Natural killer cell treated with Interleukin-12 subunit alpha and Interleukin-12 subunit beta and Interleukin-15 and Interleukin-18, amount 100 ng/mL, for 72 hours (primary cell): ENCODE data around the gene MEIS2. TPM values are rescaled to one million over a fixed set of nuclear protein-coding genes. Genes with fewer than 3 reads are reported as not detected.

Experiments used
- ATAC-seq, 2 donors: fragments of 150-1000 bp; cut with Tn5 transposase in 1 of 2; sonication (Bioruptor Pico), chemical (Tn5 transposase) in 1 of 2; 2 replicates each; pipeline ENCODE4 v1.10.0; 2021
- DNase-seq: peaks from one replicate; pipeline ENCODE4 v3.0.0; 2022; ENCODE audit warnings: low spot score
- H3K27ac Mint-ChIP-seq, 2 donors: 1 replicate in 1 of 2; 2 replicates in 1 of 2; pipeline ENCODE4 v1.8.0; 2022; ENCODE audit warnings: mixed read lengths in 2 of 2, mild to moderate bottlenecking in 1 of 2, moderate library complexity in 1 of 2
- H3K27me3 Mint-ChIP-seq, 2 donors: 1 replicate in 1 of 2; 2 replicates in 1 of 2; pipeline ENCODE4 v1.8.0; 2022; ENCODE audit warnings: mixed read lengths in 2 of 2
- H3K36me3 Mint-ChIP-seq: one replicate; pipeline ENCODE4 v1.8.0; 2022; ENCODE audit warnings: mixed read lengths
- H3K4me1 Mint-ChIP-seq, 2 donors: 1 replicate in 1 of 2; 2 replicates in 1 of 2; pipeline ENCODE4 v1.8.0; 2022; ENCODE audit warnings: low read depth in 2 of 2, mixed read lengths in 2 of 2, mild to moderate bottlenecking in 1 of 2
- H3K4me3 Mint-ChIP-seq: one replicate; pipeline ENCODE4 v1.8.0; 2022; ENCODE audit warnings: mixed read lengths
- H3K9me3 Mint-ChIP-seq: 2 replicates; pipeline ENCODE4 v1.8.0; 2022; ENCODE audit warnings: mixed read lengths
- total RNA-seq, 2 donors: library from RNA; stranded (reverse); gene quantifications; one replicate each; pipeline ENCODE4 v1.2.3, GENCODE V29; 2022

The MEIS2 gene
- total RNA-seq, result under 1 TPM in 1 of 2 donors, not detected in 1; 0.26 TPM

DNA sequence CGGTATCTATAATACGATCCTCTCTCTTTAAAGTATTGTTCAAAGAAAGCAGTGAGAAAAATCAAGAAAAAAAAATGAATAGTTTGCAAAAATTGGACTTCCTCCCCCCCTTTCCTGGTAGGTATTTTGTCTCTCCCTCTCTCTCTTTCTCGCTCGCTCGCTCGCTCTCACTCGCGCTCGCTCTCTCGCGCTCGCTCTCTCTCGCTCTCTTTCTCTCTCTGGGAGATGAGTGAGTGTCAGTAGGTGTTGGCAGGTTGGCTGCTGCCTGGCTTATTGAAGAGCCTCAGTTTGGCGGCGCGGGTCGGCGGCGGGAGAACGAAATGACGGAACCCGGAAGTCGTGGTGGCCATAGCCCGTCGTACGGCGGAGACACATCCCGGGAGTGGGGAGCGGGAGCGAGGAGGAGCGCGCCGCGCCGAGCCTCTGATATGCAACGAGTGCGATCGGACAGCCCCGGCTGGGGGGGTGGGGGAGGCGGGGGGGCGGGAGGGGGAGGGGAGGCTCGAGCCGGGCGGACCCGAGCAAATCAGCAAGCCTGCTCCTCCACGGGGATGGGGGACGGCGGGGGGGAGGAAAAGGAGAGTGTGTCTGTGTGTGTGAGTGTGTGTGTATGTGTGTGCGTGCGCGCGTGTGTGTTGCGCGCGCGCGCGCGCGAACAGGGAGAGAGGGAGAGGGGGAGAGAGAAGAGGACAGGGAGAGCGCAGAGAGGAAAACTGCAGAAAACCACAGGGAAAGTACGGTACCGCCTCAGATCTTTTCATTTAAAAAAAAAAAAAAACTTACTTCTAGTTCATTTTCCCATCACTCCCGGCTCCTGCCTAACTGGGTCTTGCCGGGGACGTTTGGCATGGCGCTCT, at the start of gene MEIS2:
Gene MEIS2, minus strand, starts transcription at position 441 of the 857 bp plus-strand sequence. CDS start 1,083 bp downstream, outside the sequence.
- H3K27me3 Mint-ChIP-seq, result peaks cover 53 to 83% of the 10 kb centered on the region in 2 donors
- peaks cover 17% of the 10 kb centered on the region for H3K36me3 Mint-ChIP-seq
- ATAC-seq, result peak; percentile 55 to 60
- peak within 1 kb of the TSS; percentile 15 to 72 for H3K27ac Mint-ChIP-seq
- peak within 1 kb of the TSS; percentile 90 for H3K4me3 Mint-ChIP-seq
- peaks cover 39% of the 10 kb centered on the region in 2 donors for H3K4me1 Mint-ChIP-seq
- peaks cover 6% of the 10 kb centered on the region for H3K9me3 Mint-ChIP-seq
- DNase-seq, result no peak

- ATAC-seq (no peak), DNase-seq (no peak)
- no peak overlapping the region for H3K4me3 Mint-ChIP-seq
- H3K4me1 Mint-ChIP-seq, result no peaks in the 10 kb centered on the region
- H3K9me3 Mint-ChIP-seq, result peaks cover 16% of the 10 kb centered on the region
- H3K27me3 Mint-ChIP-seq, result no peaks in the 10 kb centered on the region
- no peak overlapping the region for H3K27ac Mint-ChIP-seq
- H3K36me3 Mint-ChIP-seq, result no peaks in the 10 kb centered on the region
Measured at GRCh38 chr15:37149146-37149545, 48.8 kb upstream of the MEIS2 start.

GRCh38 chr15:37148714-37149113, 48.4 kb upstream of the MEIS2 start:
- Mint-ChIP-seq H3K36me3 (no peaks in the 10 kb centered on the region), H3K27me3 (no peaks in the 10 kb centered on the region), H3K9me3 (peaks cover 14% of the 10 kb centered on the region), H3K4me1 (no peaks in the 10 kb centered on the region), H3K4me3 (no peak overlapping the region), H3K27ac (no peak overlapping the region)
- DNase-seq (no peak), ATAC-seq (no peak)

DNA sequence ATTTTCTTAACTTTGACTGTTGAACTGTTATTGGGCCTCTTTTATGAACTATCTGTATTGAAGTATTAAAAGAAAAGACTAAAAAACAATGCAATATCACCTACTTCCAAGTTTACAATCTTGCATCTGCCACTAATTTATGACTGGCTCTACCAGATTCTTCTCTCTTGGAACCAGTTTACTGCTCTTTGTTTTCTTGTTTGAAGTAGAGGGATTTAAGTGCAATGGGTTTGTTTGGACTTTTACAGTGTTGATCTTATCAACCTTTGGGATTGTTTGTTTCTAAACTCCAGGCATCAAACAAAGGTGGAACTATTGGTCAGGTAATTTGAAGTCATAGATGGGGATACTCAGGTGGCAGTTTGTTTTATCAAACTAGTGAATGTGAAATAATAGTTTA, 43.0 kb upstream of the MEIS2 start:
- no peak for ATAC-seq
- peaks cover 4% of the 10 kb centered on the region for H3K9me3 Mint-ChIP-seq
- H3K27ac Mint-ChIP-seq, result no peak overlapping the region
- H3K4me1 Mint-ChIP-seq, result no peaks in the 10 kb centered on the region
- no peaks in the 10 kb centered on the region for H3K36me3 Mint-ChIP-seq
- no peaks in the 10 kb centered on the region for H3K27me3 Mint-ChIP-seq
- no peak for DNase-seq
- no peak overlapping the region for H3K4me3 Mint-ChIP-seq

- Mint-ChIP-seq H3K27ac (no peak overlapping the region), H3K9me3 (peaks cover 4% of the 10 kb centered on the region), H3K4me1 (no peaks in the 10 kb centered on the region), H3K36me3 (no peaks in the 10 kb centered on the region), H3K4me3 (no peak overlapping the region), H3K27me3 (no peaks in the 10 kb centered on the region)
- DNase-seq (no peak), ATAC-seq (no peak)
Measured at GRCh38 chr15:37142371-37142770, 42.0 kb upstream of the MEIS2 start.

DNA sequence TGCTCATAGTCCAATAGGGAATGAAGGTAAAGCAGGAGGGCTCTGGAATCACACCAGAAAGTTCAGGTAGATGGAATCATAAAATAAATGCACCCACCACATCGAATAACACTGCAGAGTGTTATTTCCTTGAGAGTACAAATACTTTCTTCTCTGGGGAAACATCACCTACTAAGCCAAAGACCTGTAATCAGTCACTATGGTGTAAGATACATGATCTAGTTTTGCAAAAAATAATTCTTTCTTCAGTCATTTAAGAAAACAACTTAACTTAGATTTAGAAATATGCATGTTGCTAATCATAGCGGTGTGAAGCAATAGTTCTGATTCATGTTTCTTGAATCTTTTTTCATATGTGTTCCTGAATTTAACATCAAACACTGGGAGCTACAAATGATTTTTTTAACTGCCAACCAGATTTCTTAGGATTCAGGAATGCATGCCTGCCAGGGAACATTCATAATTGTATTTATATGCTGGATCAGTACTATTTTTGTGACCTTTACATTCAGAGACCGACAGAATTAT, 40.2 kb upstream of the MEIS2 start:
- Mint-ChIP-seq H3K36me3 (no peaks in the 10 kb centered on the region), H3K27ac (no peak overlapping the region), H3K27me3 (no peaks in the 10 kb centered on the region), H3K4me3 (no peak overlapping the region), H3K4me1 (no peaks in the 10 kb centered on the region), H3K9me3 (peaks cover 4% of the 10 kb centered on the region)
- ATAC-seq (no peak), DNase-seq (no peak)

DNA sequence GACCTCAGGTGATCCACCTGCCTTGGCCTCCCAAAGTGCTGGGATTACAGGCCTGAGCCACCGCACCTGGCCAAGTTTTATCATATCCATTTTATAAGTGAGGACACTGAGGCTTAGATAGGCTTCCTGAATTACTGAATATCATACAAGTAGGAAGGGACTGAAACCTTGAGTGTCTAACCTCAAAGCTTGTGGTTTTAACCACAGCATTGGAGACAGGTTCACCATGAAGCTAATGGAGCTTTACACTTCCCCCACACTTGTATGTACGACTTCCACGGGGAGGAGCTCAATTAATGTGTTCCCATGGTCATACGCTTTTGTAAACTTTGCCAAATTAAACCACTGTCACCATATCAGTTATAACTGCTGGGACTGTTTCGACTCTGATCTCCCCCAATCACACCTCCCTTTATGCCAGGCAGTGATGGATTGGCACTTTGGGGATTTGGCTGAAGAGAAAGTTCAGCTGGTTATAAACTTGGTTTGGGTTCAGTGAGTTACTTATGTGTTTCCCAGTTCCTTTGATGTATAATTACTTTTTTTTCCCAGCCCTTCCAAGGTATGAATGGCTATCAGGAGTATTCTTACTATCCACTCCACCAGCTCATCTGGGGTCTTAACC, 38.4 kb upstream of the MEIS2 start:
- no peaks in the 10 kb centered on the region for H3K36me3 Mint-ChIP-seq
- H3K4me3 Mint-ChIP-seq, result no peak overlapping the region
- no peaks in the 10 kb centered on the region for H3K4me1 Mint-ChIP-seq
- ATAC-seq (no peak), DNase-seq (no peak)
- no peaks in the 10 kb centered on the region for H3K27me3 Mint-ChIP-seq
- H3K9me3 Mint-ChIP-seq, result no peaks in the 10 kb centered on the region
- no peak overlapping the region for H3K27ac Mint-ChIP-seq

- ATAC-seq, result no peak
- no peak for DNase-seq
- H3K4me3 Mint-ChIP-seq, result no peak overlapping the region
- no peaks in the 10 kb centered on the region for H3K36me3 Mint-ChIP-seq
- no peaks in the 10 kb centered on the region for H3K9me3 Mint-ChIP-seq
- no peaks in the 10 kb centered on the region for H3K4me1 Mint-ChIP-seq
- H3K27ac Mint-ChIP-seq, result no peak overlapping the region
- peaks cover 0 to 2% of the 10 kb centered on the region in 2 donors for H3K27me3 Mint-ChIP-seq
Measured at GRCh38 chr15:37137221-37137620, 36.9 kb upstream of the MEIS2 start.

DNA sequence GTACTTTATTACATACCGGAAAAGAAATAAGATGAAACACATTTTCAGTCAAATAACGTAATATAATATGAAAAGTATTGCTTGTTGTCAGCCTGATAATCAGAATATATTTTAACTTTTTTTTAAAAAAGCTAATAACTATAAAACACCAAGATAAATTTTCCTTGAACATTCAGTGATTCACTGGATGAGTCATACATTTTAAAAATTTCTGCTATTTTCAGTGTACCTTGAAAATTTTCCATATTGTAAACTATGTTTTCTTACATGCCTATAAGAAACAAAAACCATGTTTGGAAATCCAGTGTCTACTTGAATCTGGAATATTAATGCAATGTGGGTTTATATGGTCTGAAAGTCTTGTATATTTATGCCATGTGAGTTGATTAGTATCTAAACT, 36.3 kb upstream of the MEIS2 start:
- Mint-ChIP-seq H3K36me3 (no peaks in the 10 kb centered on the region), H3K27ac (no peak overlapping the region), H3K4me1 (no peaks in the 10 kb centered on the region), H3K27me3 (peaks cover 0 to 2% of the 10 kb centered on the region in 2 donors), H3K4me3 (no peak overlapping the region), H3K9me3 (no peaks in the 10 kb centered on the region)
- ATAC-seq (no peak), DNase-seq (no peak)

DNA sequence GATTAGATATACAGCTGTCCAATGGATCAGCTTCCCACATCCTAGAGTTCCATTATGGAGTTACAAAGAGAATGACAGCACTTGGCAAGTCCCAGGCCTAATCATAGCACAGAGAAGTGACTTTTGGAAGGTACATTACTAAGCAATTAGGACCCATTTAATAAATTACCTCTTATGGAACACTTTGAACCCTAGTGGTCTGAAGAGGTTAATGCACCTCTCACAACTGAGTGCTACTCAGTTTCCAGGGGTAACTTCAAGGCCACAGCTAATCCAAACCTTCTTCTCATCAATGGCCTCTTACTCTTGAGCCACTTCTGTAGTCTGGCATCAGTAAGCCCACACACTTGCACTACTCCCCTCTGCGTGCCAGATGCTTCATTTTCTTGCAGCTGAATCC, 34.9 kb upstream of the MEIS2 start:
- DNase-seq (no peak), ATAC-seq (no peak)
- no peaks in the 10 kb centered on the region for H3K36me3 Mint-ChIP-seq
- H3K27me3 Mint-ChIP-seq, result peaks cover 2 to 7% of the 10 kb centered on the region in 2 donors
- H3K9me3 Mint-ChIP-seq, result no peaks in the 10 kb centered on the region
- H3K4me1 Mint-ChIP-seq, result no peaks in the 10 kb centered on the region
- H3K27ac Mint-ChIP-seq, result no peak overlapping the region
- no peak overlapping the region for H3K4me3 Mint-ChIP-seq

DNA sequence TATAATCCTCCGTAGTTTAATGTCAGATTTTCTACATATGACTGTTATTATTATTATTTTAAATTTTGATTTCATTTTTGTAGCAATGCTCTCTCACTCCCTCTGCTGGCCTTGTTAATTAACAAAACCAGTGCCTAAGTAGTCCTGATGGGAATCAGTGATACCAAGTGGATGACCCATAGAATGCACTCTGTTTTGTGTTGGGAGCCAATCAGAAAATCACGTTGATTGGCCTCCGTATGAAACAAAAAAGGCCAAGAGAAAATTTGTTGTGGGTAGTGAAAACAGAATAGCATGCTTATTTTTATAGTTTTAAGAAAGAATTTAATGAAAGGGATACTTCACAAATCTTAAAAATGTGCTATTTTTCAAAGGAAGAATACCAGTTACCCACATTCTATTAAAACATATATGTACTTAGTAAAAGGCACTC, 34.4 kb upstream of the MEIS2 start:
- Mint-ChIP-seq H3K9me3 (no peaks in the 10 kb centered on the region), H3K27ac (no peak overlapping the region), H3K27me3 (peaks cover 2 to 7% of the 10 kb centered on the region in 2 donors), H3K4me3 (no peak overlapping the region), H3K36me3 (no peaks in the 10 kb centered on the region), H3K4me1 (no peaks in the 10 kb centered on the region)
- ATAC-seq (no peak), DNase-seq (no peak)

GRCh38 chr15:37134244-37134643, 33.9 kb upstream of the MEIS2 start:
- DNase-seq, result no peak
- Mint-ChIP-seq H3K4me3 (no peak overlapping the region), H3K27ac (no peak overlapping the region), H3K9me3 (no peaks in the 10 kb centered on the region), H3K27me3 (peaks cover 2 to 7% of the 10 kb centered on the region in 2 donors), H3K36me3 (no peaks in the 10 kb centered on the region), H3K4me1 (no peaks in the 10 kb centered on the region)
- ATAC-seq, result no peak

GRCh38 chr15:37133602-37134001, 33.3 kb upstream of the MEIS2 start:
- H3K4me1 Mint-ChIP-seq, result no peaks in the 10 kb centered on the region
- ATAC-seq (no peak), DNase-seq (no peak)
- no peaks in the 10 kb centered on the region for H3K36me3 Mint-ChIP-seq
- H3K9me3 Mint-ChIP-seq, result no peaks in the 10 kb centered on the region
- no peak overlapping the region for H3K27ac Mint-ChIP-seq
- H3K4me3 Mint-ChIP-seq, result no peak overlapping the region
- H3K27me3 Mint-ChIP-seq, result peaks cover 2 to 7% of the 10 kb centered on the region in 2 donors

DNA sequence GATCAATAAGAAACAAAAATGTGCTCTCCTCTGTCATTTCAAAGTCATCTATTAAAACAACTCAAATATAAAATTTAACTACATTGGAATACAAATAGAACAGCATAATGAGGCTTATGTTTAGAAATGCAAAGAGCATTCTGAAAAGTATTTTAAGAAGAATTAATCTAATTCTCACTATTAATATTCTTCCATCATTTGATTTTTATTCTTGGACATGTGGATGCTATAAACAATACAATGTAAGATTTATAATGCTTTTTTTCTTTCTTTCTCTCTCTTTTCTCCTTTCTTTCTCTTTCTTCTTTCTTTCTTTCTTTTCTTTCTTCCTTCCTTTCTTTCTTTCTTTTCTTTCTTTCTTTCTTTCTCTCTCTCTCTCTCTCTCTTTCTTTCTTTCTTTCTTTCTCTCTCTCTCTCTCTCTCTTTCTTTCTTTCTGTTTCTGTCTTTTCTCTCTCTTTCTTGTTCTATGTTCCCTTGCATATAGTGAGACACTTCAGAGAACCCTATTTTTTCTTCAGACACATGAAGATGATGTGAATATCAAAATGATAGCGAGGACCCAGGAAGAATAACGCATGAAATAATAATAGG, 32.6 kb upstream of the MEIS2 start:
- Mint-ChIP-seq H3K9me3 (no peaks in the 10 kb centered on the region), H3K27me3 (peaks cover 2 to 7% of the 10 kb centered on the region in 2 donors), H3K4me3 (no peak overlapping the region), H3K36me3 (no peaks in the 10 kb centered on the region), H3K4me1 (no peaks in the 10 kb centered on the region), H3K27ac (no peak overlapping the region)
- ATAC-seq (no peak), DNase-seq (no peak)
